HepG2 (cell line): ENCODE measurements around the gene TMPRSS7. TPM values are rescaled to one million over a fixed set of nuclear protein-coding genes. Genes with fewer than 3 reads are reported as not detected.

Source experiments
- ARNT2 ChIP-seq: sonication (generic); formaldehyde crosslinking; IDR thresholded peaks from 2 replicates; pipeline ENCODE4 v1.8.0; 2022; ENCODE audit warnings: mild to moderate bottlenecking, low read depth, missing genetic modification reagents, moderate library complexity
- GLI4 ChIP-seq: sonication (generic); formaldehyde crosslinking; IDR thresholded peaks from 2 replicates; pipeline ENCODE4 v1.5.1; 2020; ENCODE audit warnings: missing genetic modification reagents, mild to moderate bottlenecking, moderate library complexity, borderline replicate concordance
- MTA3 ChIP-seq: sonication (generic); formaldehyde crosslinking; IDR thresholded peaks from 2 replicates; pipeline ENCODE4 v1.4.0; 2020; ENCODE audit warnings: missing genetic modification reagents
- NCOR1 ChIP-seq: fragments of 200-600 bp; sonication (generic); IDR thresholded peaks from 2 replicates; pipeline ENCODE4 v1.7.0; 2017; ENCODE audit warnings: antibody characterized with exemption, low read length, borderline replicate concordance
- NFIB ChIP-seq: sonication (generic); formaldehyde crosslinking; IDR thresholded peaks from 2 replicates; pipeline ENCODE4 v1.9.0; 2021; ENCODE audit warnings: missing genetic modification reagents, mild to moderate bottlenecking, borderline replicate concordance
- POLR2A ChIP-seq, 2 experiments: IDR thresholded peaks; 2 replicates each; pipeline ENCODE4 v1.6.1; 2011; ENCODE audit warnings: low read depth in 2 of 2, low read length in 2 of 2, mild to moderate bottlenecking in 1 of 2, moderate library complexity in 1 of 2; ENCODE audit not compliant: insufficient read depth in 1 of 2
- REXO4 ChIP-seq: sonication (generic); formaldehyde crosslinking; IDR thresholded peaks from 2 replicates; pipeline ENCODE4 v1.8.0; 2022; ENCODE audit warnings: missing genetic modification reagents, mild to moderate bottlenecking, borderline replicate concordance
- RFXANK ChIP-seq: IDR thresholded peaks from 2 replicates; pipeline ENCODE4 v1.6.1; 2016
- SAFB2 ChIP-seq: sonication (generic); formaldehyde crosslinking; IDR thresholded peaks from 2 replicates; pipeline ENCODE4 v1.5.1; 2020; ENCODE audit warnings: missing genetic modification reagents, low read depth, mild to moderate bottlenecking, borderline replicate concordance
- SSRP1 ChIP-seq: IDR thresholded peaks from 2 replicates; pipeline ENCODE4 v1.6.1; 2016; ENCODE audit warnings: control low read depth
- TBP ChIP-seq: sonication (generic); formaldehyde crosslinking; IDR thresholded peaks from 2 replicates; pipeline ENCODE4 v1.5.0; 2020; ENCODE audit warnings: missing genetic modification reagents
- TGIF2 ChIP-seq: IDR thresholded peaks from 2 replicates; pipeline ENCODE4 v1.6.1; 2016; ENCODE audit warnings: control low read depth, missing compliant biosample characterization
- TRIM24 ChIP-seq: sonication (generic); formaldehyde crosslinking; IDR thresholded peaks from 2 replicates; pipeline ENCODE4 v1.8.0; 2022; ENCODE audit warnings: mild to moderate bottlenecking, missing genetic modification reagents
- ZNF431 ChIP-seq: sonication (generic); formaldehyde crosslinking; IDR thresholded peaks from 2 replicates; pipeline ENCODE4 v1.9.0; 2022; ENCODE audit warnings: missing genetic modification reagents, low read depth, mild to moderate bottlenecking, borderline replicate concordance
- ZNF530 ChIP-seq: sonication (generic); formaldehyde crosslinking; IDR thresholded peaks from 2 replicates; pipeline ENCODE4 v1.5.0; 2020; ENCODE audit warnings: low read depth, mild to moderate bottlenecking, missing genetic modification reagents
- ZNF558 ChIP-seq: sonication (generic); formaldehyde crosslinking; IDR thresholded peaks from 2 replicates; pipeline ENCODE4 v1.9.0; 2022; ENCODE audit warnings: mild to moderate bottlenecking, missing genetic modification reagents, borderline replicate concordance
- ZNF776 ChIP-seq: sonication (generic); formaldehyde crosslinking; IDR thresholded peaks from 2 replicates; pipeline ENCODE4 v1.4.0; 2020; ENCODE audit warnings: mild to moderate bottlenecking, missing genetic modification reagents
- ZNF878 ChIP-seq: sonication (generic); formaldehyde crosslinking; IDR thresholded peaks from 2 replicates; pipeline ENCODE4 v1.8.1; 2023; ENCODE audit warnings: mild to moderate bottlenecking, missing genetic modification reagents, moderate library complexity
- polyA plus RNA-seq, 8 experiments: library from polyadenylated mRNA; depleted of rRNA in 3 of 8; stranded (reverse) in 7 of 8; unstranded in 1 of 8; fragments of >200 nt; fragmentation: Illumina TruSeq in 4 of 8; extraction: Trizol in 4 of 8; gene quantifications; 2 replicates each; pipeline versions ENCODE4 v1.2.1 to v1.2.3, GENCODE V29; 2011 to 2016; ENCODE audit warnings: low read depth in 4 of 8, missing spikeins in 1 of 8, mixed read lengths in 1 of 8; ENCODE audit not compliant: insufficient read depth in 1 of 8
- total RNA-seq, 5 experiments: library from RNA; depleted of rRNA; stranded (reverse); fragments of >200 nt; fragmentation: Illumina TruSeq; extraction: Trizol; gene quantifications; 2 replicates each; pipeline ENCODE4 v1.2.3, GENCODE V29; 2016; ENCODE audit warnings: low read depth in 1 of 5
- TF ChIP-seq, protein P1 (sequence below): sonication (generic); formaldehyde crosslinking; IDR thresholded peaks from 2 replicates; pipeline ENCODE4 v1.4.0; 2020; ENCODE audit warnings: mild to moderate bottlenecking, missing genetic modification reagents, borderline replicate concordance
- TF ChIP-seq, protein P2 (sequence below): IDR thresholded peaks from 2 replicates; pipeline ENCODE4 v1.6.1; 2016
- TF ChIP-seq, protein P3 (sequence below): sonication (generic); formaldehyde crosslinking; IDR thresholded peaks from 2 replicates; pipeline ENCODE4 v1.9.0; 2021; ENCODE audit warnings: missing genetic modification reagents, mild to moderate bottlenecking, borderline replicate concordance
- TF ChIP-seq, protein P4 (sequence below), 2 experiments: fragments of 450-650 bp in 1 of 2; sonication (generic) in 1 of 2; formaldehyde crosslinking; IDR thresholded peaks; 2 replicates each; pipeline versions ENCODE4 v1.5.0 to v1.8.0; 2020 to 2022; ENCODE audit warnings: mild to moderate bottlenecking in 1 of 2, missing genetic modification reagents in 1 of 2
- TF ChIP-seq, protein P5 (sequence below): sonication (generic); formaldehyde crosslinking; IDR thresholded peaks from 2 replicates; pipeline ENCODE4 v1.8.1; 2023; ENCODE audit warnings: mild to moderate bottlenecking, missing genetic modification reagents

The TMPRSS7 gene
- total and polyA plus RNA-seq, 2 of the 13 experiments (the other 11 are each of a cell fraction or from before 2014, with no cell fraction given) = not detected

DNA sequence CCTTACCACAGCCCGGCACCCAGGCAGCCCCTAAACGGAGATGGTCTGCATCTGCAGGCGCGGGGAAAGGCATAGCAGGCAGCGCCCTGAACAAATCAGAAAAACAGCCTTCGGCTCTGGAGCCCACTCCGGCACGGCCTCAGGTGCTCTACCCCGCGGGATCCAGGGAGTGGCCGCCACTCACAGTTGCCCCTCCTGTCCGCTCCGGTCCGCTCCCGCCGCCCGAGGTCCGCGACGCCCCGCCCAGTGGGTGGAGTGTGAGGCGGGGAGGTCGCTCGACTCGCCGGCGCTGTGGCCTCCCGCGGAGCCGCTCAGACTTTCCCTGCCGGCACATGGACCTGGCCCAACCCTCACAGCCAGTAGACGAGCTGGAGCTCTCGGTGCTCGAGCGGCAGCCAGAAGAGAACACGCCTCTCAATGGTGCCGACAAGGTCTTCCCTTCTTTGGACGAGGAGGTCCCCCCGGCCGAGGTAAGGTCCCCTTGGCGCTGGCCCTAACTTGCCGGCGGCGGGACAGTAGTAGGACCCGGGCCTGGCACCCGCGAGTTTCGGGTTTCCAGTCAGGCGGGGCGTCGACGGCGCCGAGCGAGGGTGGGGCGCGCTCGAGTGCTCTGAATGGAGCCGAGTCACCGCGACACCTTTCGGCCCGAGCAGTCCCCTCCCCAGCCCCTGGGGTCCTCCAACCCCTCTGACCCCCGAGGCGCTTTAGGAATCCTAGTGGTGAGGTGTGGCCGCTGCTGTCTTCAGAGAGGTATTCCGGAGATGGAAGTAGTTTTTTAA, 51.7 kb downstream of the TMPRSS7 start, which contains the start of gene C3orf52 (continued):
- TF ChIP-seq POLR2A (IDR thresholded peaks at IDR 0.05; ENCODE audit: insufficient read depth in 1 of 2, low read depth in 2 of 2, low read length in 2 of 2) = no peak
- TF ChIP-seq RFXANK (CRISPR knock-in tag) = no peak
- TF ChIP-seq, protein P1, sequence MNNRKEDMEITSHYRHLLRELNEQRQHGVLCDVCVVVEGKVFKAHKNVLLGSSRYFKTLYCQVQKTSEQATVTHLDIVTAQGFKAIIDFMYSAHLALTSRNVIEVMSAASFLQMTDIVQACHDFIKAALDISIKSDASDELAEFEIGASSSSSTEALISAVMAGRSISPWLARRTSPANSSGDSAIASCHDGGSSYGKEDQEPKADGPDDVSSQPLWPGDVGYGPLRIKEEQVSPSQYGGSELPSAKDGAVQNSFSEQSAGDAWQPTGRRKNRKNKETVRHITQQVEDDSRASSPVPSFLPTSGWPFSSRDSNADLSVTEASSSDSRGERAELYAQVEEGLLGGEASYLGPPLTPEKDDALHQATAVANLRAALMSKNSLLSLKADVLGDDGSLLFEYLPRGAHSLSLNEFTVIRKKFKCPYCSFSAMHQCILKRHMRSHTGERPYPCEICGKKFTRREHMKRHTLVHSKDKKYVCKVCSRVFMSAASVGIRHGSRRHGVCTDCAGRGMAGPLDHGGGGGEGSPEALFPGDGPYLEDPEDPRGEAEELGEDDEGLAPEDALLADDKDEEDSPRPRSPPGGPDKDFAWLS (CRISPR knock-in tag) = no peak
- TF ChIP-seq ZNF530 = no peak
- TF ChIP-seq SSRP1 = no peak
- TF ChIP-seq ARNT2 (CRISPR knock-in tag) = peak; percentile 78; the same call in 1 of the 2 replicates
- TF ChIP-seq, protein P2, sequence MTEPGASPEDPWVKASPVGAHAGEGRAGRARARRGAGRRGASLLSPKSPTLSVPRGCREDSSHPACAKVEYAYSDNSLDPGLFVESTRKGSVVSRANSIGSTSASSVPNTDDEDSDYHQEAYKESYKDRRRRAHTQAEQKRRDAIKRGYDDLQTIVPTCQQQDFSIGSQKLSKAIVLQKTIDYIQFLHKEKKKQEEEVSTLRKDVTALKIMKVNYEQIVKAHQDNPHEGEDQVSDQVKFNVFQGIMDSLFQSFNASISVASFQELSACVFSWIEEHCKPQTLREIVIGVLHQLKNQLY (CRISPR knock-in tag) = no peak
- TF ChIP-seq, protein P3, sequence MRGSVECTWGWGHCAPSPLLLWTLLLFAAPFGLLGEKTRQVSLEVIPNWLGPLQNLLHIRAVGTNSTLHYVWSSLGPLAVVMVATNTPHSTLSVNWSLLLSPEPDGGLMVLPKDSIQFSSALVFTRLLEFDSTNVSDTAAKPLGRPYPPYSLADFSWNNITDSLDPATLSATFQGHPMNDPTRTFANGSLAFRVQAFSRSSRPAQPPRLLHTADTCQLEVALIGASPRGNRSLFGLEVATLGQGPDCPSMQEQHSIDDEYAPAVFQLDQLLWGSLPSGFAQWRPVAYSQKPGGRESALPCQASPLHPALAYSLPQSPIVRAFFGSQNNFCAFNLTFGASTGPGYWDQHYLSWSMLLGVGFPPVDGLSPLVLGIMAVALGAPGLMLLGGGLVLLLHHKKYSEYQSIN (CRISPR knock-in tag) = no peak
- no peak for TF ChIP-seq NCOR1
- TF ChIP-seq TBP = no peak
- TF ChIP-seq REXO4 (CRISPR knock-in tag) = no peak
- no peak for TF ChIP-seq SAFB2 (CRISPR knock-in tag)
- no peak; the same call in 1 of the 2 replicates for TF ChIP-seq ZNF558 (CRISPR knock-in tag)
- TF ChIP-seq, protein P4, sequence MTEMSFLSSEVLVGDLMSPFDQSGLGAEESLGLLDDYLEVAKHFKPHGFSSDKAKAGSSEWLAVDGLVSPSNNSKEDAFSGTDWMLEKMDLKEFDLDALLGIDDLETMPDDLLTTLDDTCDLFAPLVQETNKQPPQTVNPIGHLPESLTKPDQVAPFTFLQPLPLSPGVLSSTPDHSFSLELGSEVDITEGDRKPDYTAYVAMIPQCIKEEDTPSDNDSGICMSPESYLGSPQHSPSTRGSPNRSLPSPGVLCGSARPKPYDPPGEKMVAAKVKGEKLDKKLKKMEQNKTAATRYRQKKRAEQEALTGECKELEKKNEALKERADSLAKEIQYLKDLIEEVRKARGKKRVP (CRISPR knock-in tag; IDR thresholded peaks at IDR 0.05) = 0 out of 4 replicates have a peak, but pooled peaks of 1 of the 2 experiments have one; percentile 32
- TF ChIP-seq ZNF776 (CRISPR knock-in tag) = peak; percentile 69; the same call in 1 of the 2 replicates
- no peak for TF ChIP-seq TRIM24 (CRISPR knock-in tag)
- TF ChIP-seq, protein P5, sequence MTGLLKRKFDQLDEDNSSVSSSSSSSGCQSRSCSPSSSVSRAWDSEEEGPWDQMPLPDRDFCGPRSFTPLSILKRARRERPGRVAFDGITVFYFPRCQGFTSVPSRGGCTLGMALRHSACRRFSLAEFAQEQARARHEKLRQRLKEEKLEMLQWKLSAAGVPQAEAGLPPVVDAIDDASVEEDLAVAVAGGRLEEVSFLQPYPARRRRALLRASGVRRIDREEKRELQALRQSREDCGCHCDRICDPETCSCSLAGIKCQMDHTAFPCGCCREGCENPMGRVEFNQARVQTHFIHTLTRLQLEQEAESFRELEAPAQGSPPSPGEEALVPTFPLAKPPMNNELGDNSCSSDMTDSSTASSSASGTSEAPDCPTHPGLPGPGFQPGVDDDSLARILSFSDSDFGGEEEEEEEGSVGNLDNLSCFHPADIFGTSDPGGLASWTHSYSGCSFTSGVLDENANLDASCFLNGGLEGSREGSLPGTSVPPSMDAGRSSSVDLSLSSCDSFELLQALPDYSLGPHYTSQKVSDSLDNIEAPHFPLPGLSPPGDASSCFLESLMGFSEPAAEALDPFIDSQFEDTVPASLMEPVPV = peak; percentile 80
- no peak for TF ChIP-seq TGIF2 (CRISPR knock-in tag)
- TF ChIP-seq MTA3 (CRISPR knock-in tag) = no peak
- TF ChIP-seq NFIB (CRISPR knock-in tag) = no peak
- no peak; the same call in 1 of the 2 replicates for TF ChIP-seq GLI4 (CRISPR knock-in tag)
- TF ChIP-seq ZNF431 = no peak; the same call in 1 of the 2 replicates
- peak; percentile 60; the same call in 1 of the 2 replicates for TF ChIP-seq ZNF878 (CRISPR knock-in tag)
